ENCODE measurements around the gene RNF182.

Gene RNF182, protein sequence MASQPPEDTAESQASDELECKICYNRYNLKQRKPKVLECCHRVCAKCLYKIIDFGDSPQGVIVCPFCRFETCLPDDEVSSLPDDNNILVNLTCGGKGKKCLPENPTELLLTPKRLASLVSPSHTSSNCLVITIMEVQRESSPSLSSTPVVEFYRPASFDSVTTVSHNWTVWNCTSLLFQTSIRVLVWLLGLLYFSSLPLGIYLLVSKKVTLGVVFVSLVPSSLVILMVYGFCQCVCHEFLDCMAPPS

GRCh38 chr6:13924949-13925881 lies at the start of gene RNF182:
TSS of gene RNF182 (plus strand) at chr6:13924952. CDS start at chr6:13977120, 52,168 bp downstream.
- peak; percentile 28 for DNase-seq

DNA sequence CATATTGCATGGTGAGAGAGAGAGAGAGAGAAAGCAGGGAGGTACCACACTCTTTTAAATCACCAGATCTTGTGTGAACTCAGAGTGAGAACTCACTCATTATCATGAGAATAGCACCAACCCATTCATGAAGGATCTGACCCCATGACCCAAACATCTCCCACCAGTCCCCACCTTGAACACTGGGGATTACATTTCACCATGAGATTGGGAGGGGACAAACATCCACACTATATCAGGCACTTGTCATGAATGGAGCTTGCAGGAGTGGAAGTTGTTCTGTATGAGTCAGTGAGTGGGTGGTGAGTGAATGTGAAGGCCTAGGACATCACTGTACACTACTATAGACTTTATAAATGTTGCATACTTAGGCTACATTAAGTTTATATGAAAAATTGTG lies 47.7 kb upstream of the RNF182 start:
- DNase-seq: peak; percentile 68

GRCh38 chr6:13880061-13880663 lies 44.6 kb upstream of the RNF182 start:
- DNase-seq: peak; percentile 65

GRCh38 chr6:13881621-13882165 lies 43.1 kb upstream of the RNF182 start:
- no peak for DNase-seq

- DNase-seq: no peak
Measured at GRCh38 chr6:13883966-13884365, 40.8 kb upstream of the RNF182 start.

DNA sequence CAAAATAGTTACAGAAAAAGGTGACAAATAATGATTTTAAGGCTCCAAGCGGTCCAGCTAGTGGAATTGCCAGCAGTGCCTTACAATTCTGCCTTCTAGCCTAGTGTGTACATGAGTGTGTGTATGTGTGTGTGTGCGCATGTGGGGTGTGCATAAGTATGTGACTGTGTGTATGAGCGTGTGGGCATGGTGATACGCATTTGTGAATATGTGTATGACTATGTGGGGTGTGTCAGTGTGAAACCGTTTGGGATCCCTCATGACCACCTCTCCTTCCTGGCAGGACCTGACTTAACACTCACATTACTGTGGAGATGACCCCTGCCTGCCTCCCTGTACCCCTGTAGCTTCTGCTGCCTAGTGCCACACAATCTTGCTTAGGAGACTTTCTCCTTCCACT lies 40.4 kb upstream of the RNF182 start:
- no peak for DNase-seq

- DNase-seq: no peak
Measured at GRCh38 chr6:13885601-13886000, 39.2 kb upstream of the RNF182 start.

DNA sequence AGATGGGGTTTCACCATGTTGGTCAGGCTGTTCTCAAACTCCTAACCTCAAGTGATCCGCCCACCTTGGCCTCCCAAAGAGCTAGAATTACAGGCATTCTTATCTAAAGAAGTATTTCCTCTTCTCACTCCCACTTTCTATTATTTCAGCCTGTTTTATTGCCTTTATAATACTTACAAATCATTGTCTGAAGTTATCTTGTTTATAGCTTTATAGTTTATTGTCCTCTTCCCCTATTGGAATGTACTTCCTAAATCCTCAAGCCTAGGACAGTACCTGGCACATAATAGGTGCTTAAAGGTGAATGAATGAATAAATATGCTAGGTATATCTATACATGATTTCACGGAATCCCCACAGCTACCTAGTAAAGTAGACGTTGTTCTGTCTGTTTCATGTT lies 37.8 kb upstream of the RNF182 start:
- no peak for DNase-seq

DNA sequence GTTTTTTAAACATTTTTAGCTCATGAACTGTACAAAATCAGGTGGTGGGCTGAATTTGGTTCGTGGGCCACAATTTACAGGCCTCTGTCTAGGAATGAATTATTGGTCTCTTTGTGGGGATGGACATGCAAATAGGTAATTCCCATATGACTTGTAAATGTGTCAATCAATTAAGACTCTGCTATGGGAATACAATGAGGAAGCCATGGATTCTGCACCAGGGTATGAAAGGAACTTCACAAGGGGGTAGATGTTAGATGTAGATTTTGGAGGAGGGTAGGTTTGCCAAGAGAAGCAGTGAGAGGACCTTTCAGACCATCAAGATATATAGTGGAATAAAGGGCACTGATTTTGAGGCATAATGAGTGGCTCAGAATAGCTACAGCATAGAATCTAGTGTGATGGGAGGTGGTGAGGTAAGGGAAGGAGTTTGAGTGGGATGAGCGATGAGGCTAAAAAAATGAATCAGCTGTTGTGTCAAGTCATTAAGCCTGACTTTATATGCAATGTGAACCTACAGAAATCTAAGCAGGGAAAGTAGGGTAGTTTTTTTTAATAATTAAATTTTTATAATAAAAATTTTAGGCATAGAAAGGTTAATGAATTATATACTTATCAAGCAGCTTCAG lies 32.6 kb upstream of the RNF182 start:
- no peak for DNase-seq

- no peak for DNase-seq
Measured at GRCh38 chr6:13902922-13903321, 21.8 kb upstream of the RNF182 start.

- no peak for DNase-seq
Measured at GRCh38 chr6:13903364-13903763, 21.4 kb upstream of the RNF182 start.

DNA sequence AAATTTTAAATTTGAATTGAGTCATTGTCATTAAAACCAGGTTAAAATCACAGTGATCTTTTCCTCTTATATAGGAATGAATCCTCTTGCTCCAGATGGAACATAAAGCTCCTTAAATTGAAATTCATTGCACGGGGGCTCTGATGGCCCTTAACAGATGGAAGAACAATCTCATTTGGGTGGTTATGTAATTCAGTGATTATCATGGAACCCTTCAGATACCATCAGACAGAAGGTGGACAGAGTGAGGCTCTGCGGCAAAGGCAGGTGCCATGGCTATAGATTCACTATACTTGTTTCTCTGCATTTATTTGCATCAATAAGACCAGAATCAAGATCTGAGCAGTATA lies 17.8 kb upstream of the RNF182 start:
- DNase-seq: no peak

- no peak for DNase-seq
Measured at GRCh38 chr6:13907614-13908215, 17.0 kb upstream of the RNF182 start.

DNA sequence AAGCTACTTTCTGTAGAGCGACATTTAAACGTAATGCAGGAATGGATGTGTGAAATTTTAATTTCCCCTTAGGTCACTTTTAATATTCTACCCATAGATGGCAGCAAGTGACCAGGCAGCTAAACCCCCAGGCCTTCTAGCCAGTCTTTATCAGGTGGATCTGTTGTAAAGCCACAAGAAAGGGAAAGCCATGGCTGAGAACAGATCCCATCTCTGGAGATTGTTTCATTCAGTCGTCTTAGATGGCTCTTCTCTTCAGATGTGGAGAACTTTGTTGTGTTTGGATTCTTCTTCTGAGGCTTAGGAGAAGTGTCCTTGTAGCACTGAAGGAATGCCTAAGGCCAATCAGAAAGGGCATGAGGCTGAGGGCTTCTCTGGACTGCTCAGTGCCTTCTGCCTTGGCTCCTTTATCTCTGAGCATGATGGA lies 15.8 kb upstream of the RNF182 start:
- DNase-seq: peak; percentile 73

DNA sequence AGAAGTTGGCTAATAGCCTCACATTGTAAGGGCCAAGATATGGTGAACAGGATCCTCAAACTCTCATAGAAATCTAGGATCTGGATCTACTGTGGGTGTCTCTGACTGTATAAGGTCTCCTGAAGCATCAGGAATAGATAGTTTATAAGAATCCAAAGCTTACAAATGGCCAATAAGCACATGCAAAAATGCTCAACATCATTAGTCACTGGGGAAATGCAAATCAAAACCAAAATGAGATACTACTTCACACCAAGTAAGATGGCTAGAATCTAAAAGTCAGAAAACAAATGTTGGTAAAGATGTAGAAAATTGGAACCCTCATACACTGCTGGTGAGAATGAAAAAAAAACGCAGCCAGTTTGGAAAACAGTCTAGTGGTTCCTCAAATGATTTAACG lies 14.3 kb upstream of the RNF182 start:
- DNase-seq: no peak

DNA sequence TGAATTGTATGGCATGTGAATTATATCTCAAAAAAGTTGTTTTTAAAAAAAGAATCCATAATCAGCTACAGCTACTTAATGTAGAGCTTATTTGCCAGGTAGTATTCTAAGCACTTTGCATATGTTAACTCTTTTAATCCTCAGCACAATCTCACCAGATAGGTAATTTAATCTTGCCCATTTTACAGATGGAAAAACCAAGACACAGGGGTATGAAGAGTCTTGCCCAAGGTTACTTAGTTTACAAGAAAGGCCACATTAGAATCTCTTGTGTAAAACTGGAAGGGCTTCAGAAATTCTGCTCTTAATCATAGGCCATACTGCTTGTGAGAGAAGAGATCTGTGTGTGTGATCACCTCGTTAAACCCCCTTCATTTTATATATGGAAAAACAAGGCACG lies 13.4 kb upstream of the RNF182 start:
- no peak for DNase-seq

DNA sequence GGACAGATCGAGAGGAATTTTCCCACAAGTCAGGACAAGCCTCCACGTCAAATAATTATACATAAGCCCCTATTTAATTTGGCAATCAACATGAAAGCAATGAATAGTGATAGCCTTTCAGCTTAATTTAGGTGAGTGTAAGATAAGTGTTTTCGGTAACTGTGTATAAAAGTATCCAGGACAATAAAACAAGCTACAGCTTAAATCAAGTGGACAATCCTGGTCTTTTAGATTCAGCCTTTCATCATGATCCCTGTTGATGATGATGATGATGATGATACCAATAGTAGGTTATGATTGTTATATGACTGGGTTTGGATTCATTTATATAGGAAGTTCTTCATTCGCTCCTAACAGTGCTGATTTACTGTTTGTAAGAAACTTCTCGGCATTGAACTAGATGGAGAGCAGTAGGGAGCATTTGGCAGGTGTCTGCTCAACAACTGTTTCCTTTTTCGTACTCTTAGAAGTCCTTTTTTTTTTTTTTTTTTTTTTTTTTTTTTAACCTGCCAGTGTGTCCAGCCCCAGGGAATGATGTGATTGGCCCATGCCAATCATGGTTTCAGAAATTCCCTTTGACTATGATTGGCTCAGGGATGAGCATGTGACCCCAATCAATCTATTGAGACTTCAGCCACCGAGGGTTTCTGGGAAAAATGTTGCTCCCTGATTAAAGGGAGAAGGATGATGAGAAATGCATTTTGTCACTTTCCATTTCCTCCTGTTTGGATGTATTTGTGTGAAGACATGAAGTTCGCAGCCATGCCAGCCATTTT lies 11.3 kb upstream of the RNF182 start:
- no peak for DNase-seq

GRCh38 chr6:13914351-13914750 lies 10.4 kb upstream of the RNF182 start:
- no peak for DNase-seq

DNA sequence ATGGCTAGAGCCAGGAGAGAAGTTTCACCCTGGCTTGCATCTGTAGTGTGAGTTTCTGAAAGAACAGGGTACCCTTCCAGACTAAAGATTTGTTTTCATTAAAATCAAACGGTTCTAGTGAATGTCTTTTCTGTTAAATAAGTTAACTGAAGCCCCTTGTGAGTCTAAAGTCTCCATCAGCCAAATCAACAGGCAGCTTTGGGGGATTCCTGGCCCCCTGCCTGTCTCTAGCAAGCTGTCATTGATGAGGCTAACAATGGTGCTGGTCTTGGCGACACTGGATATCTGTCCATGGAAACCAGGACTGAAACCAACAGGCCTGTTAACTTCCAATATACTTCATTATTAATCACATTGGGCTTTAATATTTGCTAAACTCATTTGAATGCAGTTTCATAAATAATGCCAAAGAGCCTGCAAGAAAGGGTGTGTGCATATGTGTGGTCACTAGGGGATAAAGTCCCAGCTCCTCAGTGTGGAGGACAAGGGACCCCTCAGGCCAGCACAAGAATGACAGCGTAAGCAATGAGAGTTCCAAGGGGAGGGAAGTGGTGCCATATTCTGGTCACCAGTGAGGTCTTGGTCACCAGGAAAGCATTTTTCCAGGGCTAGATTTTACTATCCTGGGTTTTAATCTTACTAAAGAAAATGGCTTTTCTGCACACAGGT lies 9.1 kb upstream of the RNF182 start:
- DNase-seq: no peak

DNA sequence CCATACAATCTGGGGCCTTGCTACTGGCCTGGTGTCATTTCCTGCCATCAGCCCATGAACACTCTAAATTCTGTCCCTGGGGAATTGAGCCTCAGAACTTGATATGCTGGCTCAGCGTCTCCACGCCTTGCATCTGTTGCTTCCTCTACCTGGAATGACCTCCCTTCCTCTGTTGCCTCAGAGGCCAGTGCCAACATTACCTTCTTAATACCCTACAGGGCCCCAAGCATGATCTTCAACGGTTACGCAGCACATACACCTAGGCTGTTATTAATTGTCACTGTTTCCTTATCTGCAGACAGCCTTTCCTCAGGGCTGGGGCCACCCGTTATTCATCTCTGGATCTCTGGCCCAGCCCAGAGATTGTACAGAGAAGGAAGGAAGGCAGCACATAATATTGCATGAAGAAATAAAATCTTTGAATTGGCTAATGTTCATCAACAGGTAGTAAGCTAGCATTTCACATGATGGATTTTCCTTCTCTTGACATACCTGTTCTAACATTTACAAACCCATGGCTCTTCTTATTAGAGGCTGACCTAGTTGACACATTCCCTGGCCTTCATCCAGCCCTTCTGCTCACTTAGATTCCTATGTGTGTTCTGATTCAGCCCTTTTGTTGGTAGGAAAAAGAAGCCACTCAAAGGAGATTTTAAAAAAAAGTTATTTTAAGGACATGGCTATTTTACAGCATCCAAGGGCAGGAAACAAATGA lies 8.4 kb upstream of the RNF182 start:
- DNase-seq: no peak

DNA sequence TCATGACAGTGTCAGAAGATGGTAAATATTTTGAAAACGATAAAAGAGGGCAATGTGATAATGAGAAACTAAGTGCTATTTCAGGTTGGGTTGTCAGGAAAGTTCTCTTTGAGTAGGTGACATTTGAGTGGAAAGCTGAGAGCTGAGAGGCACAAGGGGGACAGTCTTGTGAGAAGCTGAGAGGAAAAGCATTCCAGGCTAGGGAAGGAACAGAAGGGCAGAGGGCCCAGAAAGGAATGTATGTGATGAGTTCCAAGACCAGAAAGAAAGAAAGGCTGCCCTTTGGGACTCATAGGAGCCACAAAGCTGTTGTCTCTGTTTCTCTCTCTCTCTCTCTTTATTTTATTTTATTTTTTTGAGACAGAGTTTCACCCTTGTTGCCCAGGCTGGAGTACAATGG lies 7.6 kb upstream of the RNF182 start:
- no peak for DNase-seq
